ENCODE data around the gene RAB11A. TPM values are rescaled to one million over a fixed set of nuclear protein-coding genes. Genes with fewer than 3 reads are reported as not detected.

Gene RAB11A
- total and polyA plus RNA-seq, 2 donors (not counting 3 experiments of a cell fraction or from before 2014, with no cell fraction given) = 239 to 250 TPM

DNA sequence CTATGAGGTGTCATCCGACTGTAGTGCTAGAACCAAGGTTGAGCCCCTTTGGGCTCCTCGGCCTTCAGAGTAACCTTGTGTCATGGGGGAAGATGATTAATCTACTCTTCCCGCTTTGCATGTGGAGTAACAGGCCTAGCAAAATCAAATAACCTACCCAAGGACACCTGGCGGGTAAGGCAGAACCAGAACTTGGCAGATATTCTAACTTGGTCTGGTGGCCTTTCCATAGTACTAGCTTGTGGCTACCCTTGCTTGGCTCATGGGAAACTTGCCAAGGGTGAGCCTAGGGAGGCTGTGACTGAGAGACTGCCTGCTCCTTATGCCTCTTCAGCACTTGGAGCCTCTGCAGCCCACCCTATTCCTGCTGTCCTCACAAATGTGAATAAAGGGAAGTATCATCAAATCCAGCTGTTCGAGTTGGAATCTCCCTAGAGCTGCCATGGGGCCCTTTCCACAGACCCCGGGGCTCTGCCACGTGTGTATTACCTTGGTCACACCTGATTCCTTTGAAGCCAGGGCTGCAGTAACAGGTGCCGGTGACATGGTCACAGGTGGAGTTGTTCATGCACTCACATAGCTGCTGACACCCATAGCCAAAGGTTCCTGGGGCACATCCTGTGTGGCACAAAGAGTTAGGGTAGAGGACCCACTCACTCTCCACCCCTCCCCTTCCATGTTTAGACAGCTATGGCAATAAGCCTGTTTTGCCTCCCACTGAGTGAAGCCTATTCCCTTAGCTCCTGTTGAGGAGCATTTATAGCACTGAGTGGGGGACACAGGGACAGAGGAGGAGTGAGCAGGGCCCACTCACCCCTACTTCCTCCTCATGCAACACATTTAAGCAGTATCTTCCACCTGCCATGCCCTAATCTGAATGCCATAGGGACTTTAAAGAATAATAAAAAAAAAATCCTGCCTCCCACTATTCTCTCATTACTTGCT, 46.0 kb downstream of the RAB11A start:
- DNase-seq (ENCODE audit: low read depth, low spot score) (no peak), FAIRE-seq (no peak)
- no TSS peak for BruUV-seq (replicated peaks)
- Histone ChIP-seq H3K4me2 (ENCODE audit: insufficient read depth, low read length) (no peak overlapping the region), H4K20me1 (replicated peaks; ENCODE audit: control insufficient read depth, extremely low read depth, insufficient read depth, low read length) (no peaks in the 10 kb centered on the region), H2AFZ (ENCODE audit: low read depth, low read length) (no peak overlapping the region), H3K9me1 (replicated peaks; ENCODE audit: control insufficient read depth, extremely low read depth, insufficient read depth, low read length) (no peaks in the 10 kb centered on the region), H3K27ac (ENCODE audit: insufficient read depth, low read depth, low read length) (no peak overlapping the region), H3K4me1 (ENCODE audit: control insufficient read depth, extremely low read depth, insufficient read depth, low read length) (no peaks in the 10 kb centered on the region), H3K27me3 (ENCODE audit: control insufficient read depth in 2 of 2, insufficient read depth in 2 of 2, low read length in 2 of 2) (no peaks in the 10 kb centered on the region), H3K4me3 (replicated peaks in 1 of 3; ENCODE audit: insufficient read depth in 1 of 3, low read depth in 1 of 3, low read length in 3 of 3) (no peak overlapping the region), H3K9ac (replicated peaks; ENCODE audit: extremely low read depth, insufficient read depth, low read length) (no peak overlapping the region), H3K79me2 (ENCODE audit: control insufficient read depth, insufficient read depth, low read length) (no peaks in the 10 kb centered on the region), H3K9me3 (replicated peaks; ENCODE audit: control insufficient read depth, insufficient read depth, low read length) (no peaks in the 10 kb centered on the region), H3K36me3 (ENCODE audit: control insufficient read depth in 2 of 2, extremely low read depth in 1 of 2, insufficient read depth in 2 of 2, low read length in 2 of 2) (peaks cover 0 to 10% of the 10 kb centered on the region in 2 experiments)
- intact Hi-C loops (cut with micrococcal nuclease) = loop anchor here (10.0 kb wide), 1 partner anchor 370 kb away; no protein-coding TSS in a partner anchor
- CTCF ChIA-PET = interaction anchor here (1.5 to 2.2 kb wide), 3 partner anchors 19 to 59 kb away, joined by 3 to 5 read pairs (median 3); partner anchors contain the start of gene RAB11A
- TF ChIP-seq, protein P1, sequence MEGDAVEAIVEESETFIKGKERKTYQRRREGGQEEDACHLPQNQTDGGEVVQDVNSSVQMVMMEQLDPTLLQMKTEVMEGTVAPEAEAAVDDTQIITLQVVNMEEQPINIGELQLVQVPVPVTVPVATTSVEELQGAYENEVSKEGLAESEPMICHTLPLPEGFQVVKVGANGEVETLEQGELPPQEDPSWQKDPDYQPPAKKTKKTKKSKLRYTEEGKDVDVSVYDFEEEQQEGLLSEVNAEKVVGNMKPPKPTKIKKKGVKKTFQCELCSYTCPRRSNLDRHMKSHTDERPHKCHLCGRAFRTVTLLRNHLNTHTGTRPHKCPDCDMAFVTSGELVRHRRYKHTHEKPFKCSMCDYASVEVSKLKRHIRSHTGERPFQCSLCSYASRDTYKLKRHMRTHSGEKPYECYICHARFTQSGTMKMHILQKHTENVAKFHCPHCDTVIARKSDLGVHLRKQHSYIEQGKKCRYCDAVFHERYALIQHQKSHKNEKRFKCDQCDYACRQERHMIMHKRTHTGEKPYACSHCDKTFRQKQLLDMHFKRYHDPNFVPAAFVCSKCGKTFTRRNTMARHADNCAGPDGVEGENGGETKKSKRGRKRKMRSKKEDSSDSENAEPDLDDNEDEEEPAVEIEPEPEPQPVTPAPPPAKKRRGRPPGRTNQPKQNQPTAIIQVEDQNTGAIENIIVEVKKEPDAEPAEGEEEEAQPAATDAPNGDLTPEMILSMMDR (IDR thresholded peaks at IDR 0.05; ENCODE audit: extremely low read depth in 1 of 2, insufficient read depth in 1 of 2, low read depth in 1 of 2, low read length in 2 of 2) = no peak
- TF ChIP-seq, protein P2, sequence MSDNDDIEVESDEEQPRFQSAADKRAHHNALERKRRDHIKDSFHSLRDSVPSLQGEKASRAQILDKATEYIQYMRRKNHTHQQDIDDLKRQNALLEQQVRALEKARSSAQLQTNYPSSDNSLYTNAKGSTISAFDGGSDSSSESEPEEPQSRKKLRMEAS (IDR thresholded peaks at IDR 0.05; ENCODE audit: insufficient read depth, insufficient read length) = no peak
- no peak for TF ChIP-seq MYC (IDR thresholded peaks at IDR 0.05; ENCODE audit: low read depth, low read length)
- no peak for TF ChIP-seq JUN (IDR thresholded peaks at IDR 0.05; ENCODE audit: borderline replicate concordance, insufficient read depth, insufficient read length, low read depth)
- no peak for TF ChIP-seq GATA2 (IDR thresholded peaks at IDR 0.05; ENCODE audit: insufficient read depth, insufficient read length, low read depth, low read length)
- no peak for TF ChIP-seq POLR2A (IDR thresholded peaks at IDR 0.05; ENCODE audit: low read depth, low read length)
- TF ChIP-seq FOS (IDR thresholded peaks at IDR 0.05; ENCODE audit: borderline replicate concordance, insufficient read depth, low read length) = no peak
- POLR2A ChIA-PET = no interaction called here
- dilution Hi-C loops (cut with MboI; ENCODE audit: extremely low pct_ligation_motif_present, low sequenced_read_pairs) = no loop called here

Measured in endothelial cell of umbilical vein (primary cell).